ENCODE data around the gene ERP29.
A peak's percentile ranks its signal among the peaks of the same experiment; 100 is the strongest.
"Not testable (repeated sequence)": the region's sequence is repeated elsewhere in the genome, so short reads cannot be mapped to it uniquely, and the experiment has no call there.

Gene ERP29

GRCh38 chr12:112004041-112004440 lies 9.2 kb upstream of the ERP29 start:
- DNase-seq (ENCODE audit: low spot score) = no peak

GRCh38 chr12:112005419-112006395 lies 7.5 kb upstream of the ERP29 start:
- no peak for DNase-seq (ENCODE audit: low spot score)

GRCh38 chr12:112007945-112008344 lies 5.3 kb upstream of the ERP29 start:
- no peak for DNase-seq (ENCODE audit: low spot score)

GRCh38 chr12:112008918-112009317 lies 4.3 kb upstream of the ERP29 start:
- no peak for DNase-seq (ENCODE audit: low spot score)

DNA sequence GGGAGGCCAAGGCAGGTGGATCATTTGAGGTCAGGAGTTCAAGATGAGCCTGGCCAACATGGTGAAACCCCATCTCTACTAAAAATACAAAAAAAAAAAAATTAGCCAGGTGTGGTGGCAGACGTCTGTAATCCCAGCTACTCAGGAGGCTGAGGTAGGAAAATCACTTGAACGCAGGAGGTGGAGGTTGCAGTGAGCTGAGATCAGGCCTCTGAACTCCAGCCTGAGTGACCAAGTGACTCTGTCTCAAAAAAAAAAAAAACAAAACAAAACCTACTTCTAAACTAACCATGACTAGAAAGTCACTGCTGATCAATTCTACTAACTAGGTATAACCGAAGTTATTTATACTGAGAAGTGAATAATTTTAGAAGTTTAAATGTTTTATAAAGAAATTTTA lies 3.6 kb upstream of the ERP29 start:
- DNase-seq (ENCODE audit: low spot score) = not testable (repeated sequence)

DNA sequence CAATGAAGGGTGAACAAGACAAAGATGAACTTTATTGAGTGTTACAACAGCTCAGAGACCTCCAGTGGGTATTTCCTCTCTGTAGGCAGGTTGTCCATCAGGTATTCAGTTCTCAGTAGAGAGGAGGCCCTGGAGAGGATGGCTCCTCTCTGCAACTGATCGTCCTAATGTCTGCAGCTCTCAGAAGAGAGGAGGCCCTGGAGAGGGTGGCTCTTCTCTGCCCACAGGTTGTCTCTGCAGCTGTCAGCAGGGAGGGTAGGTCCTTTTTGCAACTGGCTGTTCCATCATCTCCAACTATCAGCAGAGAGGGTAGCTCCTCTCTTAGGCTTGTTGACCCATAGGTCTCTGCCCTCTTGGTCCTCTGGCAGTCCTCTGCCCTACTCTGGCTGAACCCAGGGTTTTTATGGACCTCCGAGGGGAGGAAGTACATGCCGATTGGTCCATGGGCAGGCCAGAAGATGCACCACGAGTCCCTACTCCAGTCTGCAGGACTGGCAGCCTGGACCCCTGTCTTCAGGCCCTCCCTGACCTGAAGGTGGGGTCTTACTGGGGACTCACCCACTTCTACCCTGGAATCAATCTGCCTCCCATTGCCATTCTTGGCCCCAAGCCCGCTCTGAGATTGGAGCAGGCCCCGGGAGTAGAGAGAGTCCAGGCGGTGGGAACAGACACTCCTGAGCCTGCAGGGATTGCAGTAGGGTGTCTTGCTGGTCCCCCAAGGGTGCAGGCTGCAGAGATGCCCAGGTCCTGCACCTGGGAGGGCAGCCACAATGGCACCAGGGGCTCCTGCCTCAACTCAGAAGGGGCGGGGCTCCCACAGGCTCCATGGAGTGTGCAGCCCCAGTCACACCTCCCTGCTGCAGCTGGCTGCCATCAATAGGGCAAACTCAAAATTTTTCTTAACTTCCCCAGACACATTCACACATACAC lies 2.5 kb upstream of the ERP29 start:
- no peak for DNase-seq (ENCODE audit: low spot score)

DNA sequence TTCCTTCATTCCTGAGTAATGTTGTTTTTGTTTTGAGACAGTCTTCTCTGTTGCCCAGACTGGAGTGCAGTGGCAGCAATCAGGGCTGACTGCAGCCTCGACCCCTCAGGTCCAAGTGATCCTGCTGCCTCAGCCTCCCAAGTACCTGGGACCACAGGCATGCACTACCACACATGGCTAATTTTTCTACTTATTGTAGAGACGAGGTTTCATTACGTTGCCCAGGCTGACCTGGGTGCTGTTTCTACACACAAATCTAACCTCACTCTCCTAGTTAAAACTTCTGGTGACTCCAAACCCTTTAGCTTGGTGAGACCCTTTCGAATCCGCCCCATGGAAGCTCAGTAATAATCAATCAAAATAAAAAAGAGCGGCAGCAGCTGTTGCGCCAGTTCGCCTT lies 1.5 kb upstream of the ERP29 start:
- no peak for DNase-seq (ENCODE audit: low spot score)

GRCh38 chr12:112013601-112014402 lies 576 bp downstream of the ERP29 start:
- peak; percentile 76 for DNase-seq (ENCODE audit: low spot score)

DNA sequence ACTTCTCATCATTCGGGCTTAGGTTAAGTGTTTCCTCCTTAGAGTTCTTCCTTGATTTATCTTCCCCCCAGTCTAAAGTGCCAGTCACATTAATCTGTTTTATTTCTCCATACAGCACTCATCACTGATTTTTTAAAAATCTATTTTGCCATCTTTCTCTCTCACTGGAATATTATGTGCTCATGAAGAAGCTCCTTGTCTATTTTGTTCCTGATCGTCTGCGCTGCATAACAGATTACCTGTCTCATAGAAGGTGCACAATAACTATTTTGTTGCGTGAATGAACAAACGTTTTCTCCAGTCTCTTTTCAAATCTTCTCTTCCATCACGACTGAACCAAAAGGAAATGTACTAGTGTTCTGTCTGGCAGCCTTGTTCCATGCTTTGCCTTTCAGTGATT lies 2.7 kb downstream of the ERP29 start:
- no peak for DNase-seq (ENCODE audit: low spot score)

DNA sequence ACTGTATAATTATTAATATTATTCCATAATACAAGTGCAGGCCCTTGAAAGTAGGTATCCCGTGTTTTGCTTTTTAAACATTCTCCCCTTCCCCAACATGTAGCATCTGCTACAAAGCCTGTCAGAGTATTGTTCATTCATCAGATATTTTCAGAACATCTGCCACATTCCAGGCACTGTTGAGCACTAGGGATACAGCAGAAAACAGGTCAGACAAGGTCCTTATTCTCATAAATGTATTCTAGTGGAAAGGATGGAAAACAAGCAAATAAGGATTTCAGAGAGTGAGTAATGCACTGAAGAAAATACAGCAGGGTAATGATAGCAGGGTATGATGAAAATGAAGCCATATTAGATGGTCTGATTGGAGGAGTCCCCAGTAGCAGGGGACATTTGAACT lies 3.8 kb downstream of the ERP29 start:
- no peak for DNase-seq (ENCODE audit: low spot score)

DNA sequence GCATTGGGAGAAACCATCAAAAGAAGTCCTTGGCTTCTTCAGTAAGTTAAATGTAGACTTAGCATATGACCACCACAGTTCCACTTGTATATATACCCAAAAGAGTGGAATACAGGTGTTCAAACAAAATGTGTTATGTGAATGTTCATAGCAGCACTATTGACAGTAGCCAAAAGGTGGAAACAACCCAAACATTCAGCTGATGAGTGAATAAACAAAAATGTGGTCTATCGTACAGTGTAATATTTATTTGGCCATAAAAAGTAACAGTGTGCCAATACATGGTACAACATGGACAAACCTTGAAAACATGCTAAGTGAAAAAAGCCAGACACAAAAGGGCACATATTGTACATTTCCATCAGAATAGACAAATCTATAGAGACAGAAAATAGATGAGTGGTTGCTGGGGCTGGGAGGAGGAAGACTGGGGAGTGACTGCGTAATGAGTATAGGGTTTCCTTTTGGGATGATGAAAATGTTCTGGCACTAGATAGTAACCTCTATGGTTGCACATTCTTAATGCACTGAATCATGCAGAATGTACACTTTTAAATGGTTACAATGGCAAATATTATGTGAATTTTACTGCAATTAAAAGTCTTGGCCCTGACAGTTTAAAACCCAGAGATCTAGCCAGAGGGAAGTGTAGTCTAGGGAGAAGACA lies 5.5 kb downstream of the ERP29 start:
- no peak for DNase-seq (ENCODE audit: low spot score)

GRCh38 chr12:112020947-112021457 lies 7.8 kb downstream of the ERP29 start:
- no peak for DNase-seq (ENCODE audit: low spot score)

DNA sequence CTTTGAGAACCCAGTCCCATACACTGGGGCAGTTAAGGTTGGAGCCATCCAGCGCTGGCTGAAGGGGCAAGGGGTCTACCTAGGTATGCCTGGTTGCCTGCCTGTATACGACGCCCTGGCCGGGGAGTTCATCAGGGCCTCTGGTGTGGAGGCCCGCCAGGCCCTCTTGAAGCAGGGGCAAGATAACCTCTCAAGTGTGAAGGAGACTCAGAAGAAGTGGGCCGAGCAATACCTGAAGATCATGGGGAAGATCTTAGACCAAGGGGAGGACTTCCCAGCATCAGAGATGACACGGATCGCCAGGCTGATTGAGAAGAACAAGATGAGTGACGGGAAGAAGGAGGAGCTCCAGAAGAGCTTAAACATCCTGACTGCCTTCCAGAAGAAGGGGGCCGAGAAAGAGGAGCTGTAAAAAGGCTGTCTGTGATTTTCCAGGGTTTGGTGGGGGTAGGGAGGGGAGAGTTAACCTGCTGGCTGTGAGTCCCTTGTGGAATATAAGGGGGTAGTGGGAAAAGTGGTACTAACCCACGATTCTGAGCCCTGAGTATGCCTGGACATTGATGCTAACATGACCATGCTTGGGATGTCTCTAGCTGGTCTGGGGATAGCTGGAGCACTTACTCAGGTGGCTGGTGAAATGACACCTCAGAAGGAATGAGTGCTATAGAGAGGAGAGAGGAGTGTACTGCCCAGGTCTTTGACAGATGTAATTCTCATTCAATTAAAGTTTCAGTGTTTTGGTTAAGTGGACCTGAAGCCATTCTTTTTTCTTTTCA lies 9.2 kb downstream of the ERP29 start:
- DNase-seq (ENCODE audit: low spot score) = no peak

GRCh38 chr12:112023759-112024396 lies 10.7 kb downstream of the ERP29 start:
- no peak for DNase-seq (ENCODE audit: low spot score)

DNA sequence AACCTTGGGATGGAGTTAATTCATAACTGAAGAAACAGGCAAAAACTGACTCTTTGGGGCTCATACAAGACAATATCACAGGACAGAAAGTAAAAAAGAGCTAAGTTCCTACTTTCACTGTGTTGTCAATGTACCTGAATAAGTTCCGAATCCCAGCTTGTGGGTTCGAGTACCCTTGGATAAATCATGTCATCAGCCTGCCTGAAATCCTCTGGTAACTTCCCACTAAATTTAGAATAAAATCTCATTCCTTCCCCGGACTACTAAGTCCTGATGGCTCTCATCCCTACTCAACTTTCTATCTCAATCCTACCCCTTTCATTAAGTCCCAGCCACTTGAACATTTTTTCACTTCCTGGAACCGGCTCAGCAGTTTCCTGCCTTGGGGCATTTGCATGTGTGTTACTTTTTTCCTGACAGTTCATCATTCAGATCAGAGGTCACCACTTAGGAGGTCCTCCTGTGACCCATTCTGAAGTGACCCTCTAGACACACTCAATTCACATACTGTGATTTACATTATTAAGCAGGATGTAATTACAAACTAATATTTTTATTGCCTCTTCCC lies 12.7 kb downstream of the ERP29 start:
- no peak for DNase-seq (ENCODE audit: low spot score)

DNA sequence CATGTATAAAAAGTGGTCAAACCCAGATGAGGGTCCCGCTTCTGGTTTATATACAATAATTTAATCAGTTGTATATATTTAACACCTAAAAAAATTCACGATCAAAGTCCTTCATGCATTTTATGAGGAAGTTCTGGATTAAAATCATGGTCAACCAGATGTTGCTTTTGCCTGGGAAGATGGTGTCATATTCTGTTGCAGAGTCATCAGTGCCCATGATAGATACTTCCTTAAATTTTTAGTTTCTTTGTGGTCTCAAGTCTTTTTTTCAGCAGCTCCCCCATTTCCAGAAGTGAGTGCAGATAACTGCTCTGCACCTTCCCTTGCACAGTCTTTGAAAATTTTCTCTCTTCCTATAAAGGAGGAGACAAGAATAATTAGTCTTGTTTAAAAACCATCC lies 16.1 kb downstream of the ERP29 start:
- DNase-seq (ENCODE audit: low spot score) = no peak

- DNase-seq (ENCODE audit: low spot score) = no peak
Measured at GRCh38 chr12:112031472-112031871, 18.2 kb downstream of the ERP29 start.

DNA sequence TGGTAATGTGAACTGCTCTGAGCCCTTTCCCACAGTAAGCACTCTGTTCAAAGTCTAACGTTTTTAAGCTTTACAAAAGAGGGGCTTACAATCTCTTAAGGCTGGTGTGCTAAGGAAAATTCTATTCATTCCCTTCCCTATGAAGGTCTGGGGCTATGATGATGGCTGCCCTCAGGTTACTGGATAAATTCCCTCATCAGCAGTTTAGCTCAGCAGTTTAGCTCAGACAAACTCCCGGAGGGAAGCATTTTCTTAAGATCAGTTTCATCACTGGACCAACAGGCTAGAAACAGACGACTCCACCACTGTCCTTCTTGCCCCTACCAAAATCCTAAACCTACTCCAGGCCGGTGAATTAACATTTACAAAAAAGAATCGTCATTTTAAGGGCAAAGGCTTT lies 19.1 kb downstream of the ERP29 start:
- DNase-seq (ENCODE audit: low spot score) = no peak

DNA sequence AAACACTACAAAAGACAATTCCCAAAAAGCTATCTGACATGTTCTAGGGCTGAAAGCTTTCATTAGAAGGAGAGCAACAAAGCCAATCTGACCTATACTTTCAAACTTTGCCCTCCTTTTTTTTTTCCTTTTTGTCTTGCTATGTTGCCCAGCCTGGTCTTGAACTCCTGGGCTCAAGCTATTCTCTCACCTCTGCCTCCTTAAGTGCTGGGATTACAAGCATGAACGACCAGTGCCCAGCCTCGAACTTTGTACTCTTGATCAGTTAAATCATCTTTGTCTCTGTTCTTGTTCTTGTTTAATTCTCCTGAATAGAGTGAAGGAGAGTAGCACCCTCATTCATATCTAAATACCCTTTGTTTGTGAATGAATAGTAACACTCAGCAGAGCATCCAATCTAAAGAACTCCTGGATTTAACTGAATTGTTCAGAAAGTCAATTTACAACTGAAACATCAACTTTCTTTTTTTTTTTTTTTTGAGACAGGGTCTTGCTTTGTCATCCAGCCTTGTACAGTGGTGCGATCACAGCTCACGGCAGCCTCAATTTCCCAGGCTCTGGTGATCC lies 22.1 kb downstream of the ERP29 start:
- DNase-seq (ENCODE audit: low spot score) = no peak
